Measurements from ENCODE around the gene C1QL3.

Gene C1QL3

DNA sequence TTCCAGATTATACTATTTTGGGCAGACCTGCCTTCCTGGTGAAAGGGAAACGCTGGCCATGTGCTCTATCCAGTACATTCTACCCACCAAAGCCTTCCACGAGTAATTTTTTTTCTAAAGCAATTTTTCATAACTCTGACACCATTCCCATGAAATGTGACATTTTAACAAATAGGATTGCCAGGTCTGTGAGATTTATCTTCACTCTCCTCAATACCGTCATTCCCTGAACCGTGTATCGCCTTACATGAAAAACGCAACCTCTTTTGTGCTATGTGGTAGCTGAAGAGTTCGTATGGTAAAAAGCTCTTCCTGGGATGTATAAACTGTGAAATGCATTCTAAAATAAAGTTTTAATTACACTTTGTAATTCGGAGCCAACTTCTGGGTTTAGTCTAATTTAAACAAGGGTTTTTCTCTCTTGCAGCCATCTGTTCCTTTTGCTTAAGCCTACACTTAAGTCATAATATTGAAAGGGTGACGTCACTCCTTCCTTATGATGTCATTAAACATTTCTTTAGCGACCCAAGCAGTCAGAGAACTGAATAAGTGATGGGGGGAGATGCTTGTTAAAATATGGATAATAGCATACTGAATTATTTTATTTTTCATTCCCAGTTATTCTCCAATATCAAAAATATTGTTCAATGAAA, 27.7 kb downstream of the C1QL3 start:
- DNase-seq: no peak

DNA sequence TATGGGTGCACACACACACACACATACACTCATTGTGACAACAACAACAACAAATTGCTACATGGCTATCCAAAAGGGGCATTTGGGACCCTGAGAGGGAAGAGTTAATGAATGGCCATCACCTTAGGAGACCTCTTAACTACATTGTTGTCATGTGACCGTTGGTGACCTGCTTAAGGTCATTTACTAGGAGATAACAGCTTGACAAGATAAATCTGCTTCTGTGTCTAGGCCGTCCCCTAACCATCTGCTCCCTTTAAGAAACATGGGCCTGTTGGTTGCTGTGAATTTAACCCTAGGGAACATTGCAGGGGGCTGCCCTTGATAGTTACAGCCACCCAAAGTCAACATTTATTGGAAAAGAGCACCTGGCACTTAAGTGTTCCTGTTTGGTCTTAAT, 29.7 kb downstream of the C1QL3 start:
- no peak for DNase-seq

DNA sequence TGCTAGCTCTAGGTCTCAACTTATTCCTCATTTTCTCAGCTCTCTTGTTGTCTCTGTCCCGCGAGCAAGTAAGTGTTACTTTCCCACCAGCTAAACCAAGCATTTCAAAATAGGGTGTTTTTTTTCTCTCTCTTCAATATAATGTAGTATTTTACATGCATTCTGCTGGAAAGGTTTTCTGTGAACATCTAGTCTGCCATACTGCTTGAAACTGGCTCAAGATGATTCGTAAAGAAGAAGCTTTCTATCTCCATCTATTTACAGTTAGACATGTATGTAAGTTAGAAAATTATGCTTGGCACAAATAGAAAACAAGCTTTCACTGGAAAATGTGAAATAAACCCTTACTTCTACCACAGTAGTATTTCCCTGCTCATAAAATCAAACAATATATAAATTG, 31.2 kb downstream of the C1QL3 start:
- no peak for DNase-seq

DNA sequence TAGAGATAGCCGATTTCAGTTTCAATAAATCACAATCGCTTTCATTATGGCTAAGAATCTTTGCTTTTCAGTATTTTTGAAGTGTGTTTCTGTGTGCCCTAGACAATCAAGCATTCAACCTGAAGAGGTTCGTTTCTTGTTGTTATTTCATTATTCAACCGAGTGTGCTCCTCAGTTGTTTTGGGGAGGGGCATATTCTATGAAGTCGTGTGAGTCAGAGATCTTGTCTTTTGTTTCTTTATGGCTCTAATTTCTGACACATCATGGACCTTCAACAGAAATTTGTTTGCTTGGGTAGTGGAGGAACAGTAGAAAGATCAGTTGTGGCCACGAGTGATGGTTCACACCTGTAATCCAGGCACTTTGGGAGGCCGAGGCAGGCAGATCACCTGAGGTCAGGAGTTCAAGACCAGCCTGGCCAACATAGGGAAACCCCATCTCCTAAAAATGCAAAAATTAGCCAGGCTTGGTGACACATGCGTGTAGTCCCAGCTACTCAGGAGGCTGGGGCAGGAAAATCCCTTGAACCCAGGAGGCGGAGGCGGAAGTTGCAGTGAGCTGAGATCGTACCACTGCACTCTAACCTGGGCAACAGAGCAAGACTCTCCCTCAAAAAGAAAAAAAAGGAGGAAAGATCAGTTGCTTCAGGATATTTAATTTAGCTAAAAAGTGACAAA, 38.3 kb downstream of the C1QL3 start:
- no peak for DNase-seq

DNA sequence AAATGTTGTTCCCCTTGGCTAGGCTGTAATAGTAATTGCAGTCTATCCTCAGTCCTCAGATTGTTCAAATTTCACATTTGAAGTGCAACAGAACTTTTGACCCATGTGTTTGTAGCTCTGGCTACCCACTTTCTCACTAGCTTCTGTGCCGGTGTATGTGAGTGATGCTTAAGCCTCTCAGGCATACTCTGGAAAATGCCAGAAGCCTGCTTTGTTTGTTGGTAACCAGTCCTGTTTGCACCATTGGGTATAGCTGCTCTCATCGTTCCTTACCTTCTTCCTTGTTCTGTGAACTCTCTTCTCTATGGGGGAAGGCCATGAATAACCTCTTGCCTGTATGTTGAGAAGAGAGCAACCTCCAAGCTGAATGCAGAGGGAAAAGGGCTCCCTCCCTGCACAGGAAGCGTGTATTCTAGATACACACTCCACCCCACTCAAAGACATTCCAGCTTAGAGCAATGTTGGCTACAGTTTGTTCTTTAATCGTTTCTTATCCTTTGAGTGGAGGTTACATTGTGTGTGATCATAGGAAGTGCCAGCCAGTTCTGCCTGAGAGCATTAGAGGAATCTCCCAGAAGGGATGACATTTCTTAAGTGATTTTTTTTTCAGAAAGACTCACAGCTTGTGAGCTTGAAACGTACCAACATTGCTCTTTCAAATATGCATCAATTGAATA, 40.5 kb downstream of the C1QL3 start:
- no peak for DNase-seq

DNA sequence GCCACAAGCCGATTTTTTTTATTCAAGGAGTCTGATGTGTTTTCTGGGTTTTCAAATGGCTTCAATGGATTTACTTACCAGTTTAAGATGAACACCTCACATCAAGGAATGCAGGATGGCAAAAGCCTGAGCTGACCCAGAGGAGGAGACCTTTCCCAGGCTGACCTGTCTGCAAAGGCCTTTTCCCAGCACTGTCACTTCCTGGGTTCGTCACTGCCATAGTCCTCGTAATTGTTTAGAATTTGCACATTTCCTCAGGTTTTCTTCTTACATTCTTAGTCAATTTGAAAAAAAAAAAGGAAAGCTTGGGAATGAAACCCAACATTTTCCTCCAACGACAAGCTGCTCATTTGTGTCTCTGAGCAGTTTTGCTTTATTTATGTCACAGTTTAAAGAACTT, 42.9 kb downstream of the C1QL3 start:
- DNase-seq: no peak

DNA sequence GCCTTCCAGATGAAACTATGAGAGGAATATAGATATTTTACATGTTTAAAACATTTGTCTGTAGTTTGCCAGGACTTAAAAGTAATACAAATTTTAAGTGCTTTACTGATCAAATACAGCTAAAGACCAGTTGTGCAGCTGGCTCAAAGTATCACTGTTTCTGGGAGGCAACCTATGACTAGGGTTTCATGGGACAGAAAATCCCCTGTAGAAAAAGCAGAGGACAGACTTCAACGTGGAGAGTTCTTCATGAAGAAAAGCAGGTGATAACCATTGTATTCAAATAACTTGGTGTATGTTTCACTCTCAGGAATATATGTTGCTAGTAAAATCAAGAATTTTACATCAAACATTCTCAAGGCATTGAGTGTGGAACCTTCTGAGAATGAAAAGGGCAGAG, 43.9 kb downstream of the C1QL3 start:
- DNase-seq: no peak

DNA sequence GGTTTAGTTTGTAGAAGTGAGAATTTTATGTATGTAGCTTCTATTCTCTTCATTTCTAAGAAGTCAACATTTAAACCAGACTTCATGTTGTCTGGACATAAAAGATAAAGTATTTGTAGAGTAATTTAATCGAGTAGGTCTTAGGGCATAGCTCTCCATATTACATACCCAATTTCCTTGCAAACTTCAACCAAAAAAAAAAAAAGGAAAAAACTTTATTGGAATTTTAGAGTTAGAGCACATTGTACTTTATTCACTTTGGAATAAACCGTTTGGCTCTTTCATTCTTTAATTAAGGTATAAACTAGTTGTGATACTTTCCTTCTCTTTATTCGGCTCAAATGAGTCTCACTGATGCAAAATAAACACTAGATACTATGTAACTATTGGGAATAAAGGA, 48.9 kb downstream of the C1QL3 start:
- DNase-seq: no peak

DNA sequence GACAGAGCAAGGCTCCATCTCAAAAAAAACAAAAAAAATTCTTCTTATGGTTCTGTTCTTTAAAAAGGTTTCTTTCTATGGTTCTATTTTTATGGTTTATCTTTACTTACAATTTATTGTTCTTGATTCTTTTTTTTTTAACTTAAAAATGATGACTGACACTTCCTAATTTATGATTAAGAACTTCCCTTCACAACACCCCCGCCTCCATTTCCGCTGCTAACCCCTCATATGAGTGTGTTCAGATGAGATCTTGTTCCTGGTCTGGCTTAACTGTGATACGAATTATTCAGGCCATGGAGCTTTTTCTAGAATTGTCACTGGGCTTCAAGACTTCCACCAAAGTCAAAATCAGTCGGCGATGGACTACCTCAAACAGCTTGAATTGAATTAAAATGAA, 50.9 kb downstream of the C1QL3 start:
- DNase-seq: no peak

DNA sequence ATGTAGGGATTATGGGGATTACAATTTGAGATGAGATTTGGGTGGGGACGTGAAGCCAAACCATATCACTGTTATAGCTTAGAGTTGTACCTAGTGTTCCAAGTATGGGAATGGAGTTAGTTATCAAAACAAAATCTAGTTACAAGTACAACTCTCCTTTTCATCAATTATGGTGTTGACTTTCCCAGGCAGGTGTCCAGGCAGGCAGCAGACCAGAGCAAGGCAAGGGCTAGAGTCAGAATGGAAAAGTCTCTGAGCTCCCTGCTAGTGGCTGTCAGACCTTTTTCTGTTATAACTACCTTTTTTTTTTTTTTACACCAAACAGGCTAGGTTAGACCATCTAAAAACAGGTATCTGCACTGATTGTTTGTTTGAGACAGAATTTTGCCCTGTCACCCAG, 55.7 kb downstream of the C1QL3 start:
- DNase-seq: no peak

All from fibroblast of skin of back (primary cell).